ENCODE results near the gene CASP7. TPM values are rescaled to one million over a fixed set of nuclear protein-coding genes. Genes with fewer than 3 reads are reported as not detected.

The CASP7 gene
- total RNA-seq, 2 donors from 2014 or later, result 14.4 to 15.6 TPM

DNA sequence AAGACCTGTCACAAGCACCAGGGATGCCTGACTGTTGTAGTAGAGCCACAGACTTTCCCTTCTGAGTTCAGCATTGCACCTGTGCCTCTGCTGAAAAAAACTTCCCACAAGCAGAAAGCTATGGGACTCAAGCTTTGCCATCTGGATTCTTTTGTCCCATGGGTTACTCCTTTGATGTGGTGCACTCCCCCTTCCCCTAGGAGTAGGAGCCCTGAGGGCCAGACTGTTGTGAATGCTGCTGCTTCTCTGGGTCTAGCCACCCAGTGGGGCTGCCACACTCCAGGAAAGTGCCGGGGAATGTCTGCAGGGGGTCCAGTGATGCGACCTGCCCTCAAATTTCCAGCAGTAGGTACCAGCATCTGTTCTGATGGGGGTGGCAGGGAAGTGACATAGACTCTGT is 11.7 kb downstream of the CASP7 start:
- Histone ChIP-seq H3K4me1 (ENCODE audit: control insufficient read depth, insufficient read depth, low read length) (no peaks in the 10 kb centered on the region), H3K4me3 (ENCODE audit: low read length) (no peak overlapping the region), H3K27me3 (ENCODE audit: control insufficient read depth, insufficient read depth, low read length, poor library complexity, severe bottlenecking) (no peaks in the 10 kb centered on the region), H3K9me3 (ENCODE audit: control insufficient read depth, low read length) (peaks cover 31% of the 10 kb centered on the region), H3K27ac (ENCODE audit: low read depth, low read length) (no peak overlapping the region), H3K9ac (ENCODE audit: extremely low read depth, low read length, poor library complexity, severe bottlenecking) (no peak overlapping the region), H3K36me3 (ENCODE audit: control insufficient read depth, insufficient read depth, low read length) (peaks cover 20% of the 10 kb centered on the region)
- 67% methylated on average over 2 of the region's 2 CpGs; no CpG with 5 or more reads in 1 of the 2 experiments for WGBS, 2 experiments (ENCODE audit: insufficient coverage in 1 of 2, insufficient read length in 1 of 2)
- Mint-ChIP-seq H3K36me3 (ENCODE audit: low read depth) (peaks cover 37% of the 10 kb centered on the region), H3K27me3 (ENCODE audit: insufficient read depth) (peaks cover 2% of the 10 kb centered on the region), H3K27ac (no peak overlapping the region), H3K4me1 (peaks cover 14% of the 10 kb centered on the region), H3K9me3 (peaks cover 34% of the 10 kb centered on the region), H3K4me3 (no peak overlapping the region)
- TF ChIP-seq, protein P1, sequence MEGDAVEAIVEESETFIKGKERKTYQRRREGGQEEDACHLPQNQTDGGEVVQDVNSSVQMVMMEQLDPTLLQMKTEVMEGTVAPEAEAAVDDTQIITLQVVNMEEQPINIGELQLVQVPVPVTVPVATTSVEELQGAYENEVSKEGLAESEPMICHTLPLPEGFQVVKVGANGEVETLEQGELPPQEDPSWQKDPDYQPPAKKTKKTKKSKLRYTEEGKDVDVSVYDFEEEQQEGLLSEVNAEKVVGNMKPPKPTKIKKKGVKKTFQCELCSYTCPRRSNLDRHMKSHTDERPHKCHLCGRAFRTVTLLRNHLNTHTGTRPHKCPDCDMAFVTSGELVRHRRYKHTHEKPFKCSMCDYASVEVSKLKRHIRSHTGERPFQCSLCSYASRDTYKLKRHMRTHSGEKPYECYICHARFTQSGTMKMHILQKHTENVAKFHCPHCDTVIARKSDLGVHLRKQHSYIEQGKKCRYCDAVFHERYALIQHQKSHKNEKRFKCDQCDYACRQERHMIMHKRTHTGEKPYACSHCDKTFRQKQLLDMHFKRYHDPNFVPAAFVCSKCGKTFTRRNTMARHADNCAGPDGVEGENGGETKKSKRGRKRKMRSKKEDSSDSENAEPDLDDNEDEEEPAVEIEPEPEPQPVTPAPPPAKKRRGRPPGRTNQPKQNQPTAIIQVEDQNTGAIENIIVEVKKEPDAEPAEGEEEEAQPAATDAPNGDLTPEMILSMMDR (conservative IDR thresholded peaks at IDR 0.05), result no peak
- DNase-seq, result no peak

DNA sequence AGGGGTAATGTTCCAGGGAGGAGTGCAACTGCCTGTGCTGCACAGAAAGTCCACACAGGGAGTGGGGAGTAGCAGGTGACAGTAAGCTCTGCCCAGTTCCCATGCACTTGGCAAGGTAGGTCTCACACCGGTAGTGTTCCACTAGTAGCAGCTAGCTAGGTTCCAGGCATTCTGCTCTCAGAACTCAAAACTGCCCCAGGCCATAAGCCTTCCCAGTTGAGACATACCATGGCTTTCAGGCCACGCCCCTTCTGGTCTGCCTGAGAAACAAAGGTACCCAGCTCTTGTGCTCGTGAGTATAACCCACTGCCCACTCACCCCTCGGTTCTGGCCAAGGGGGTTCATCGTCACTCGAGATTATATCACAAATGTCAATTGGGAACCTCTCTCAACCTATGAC is 12.6 kb downstream of the CASP7 start:
- Histone ChIP-seq H3K4me1 (ENCODE audit: control insufficient read depth, insufficient read depth, low read length) (no peaks in the 10 kb centered on the region), H3K36me3 (ENCODE audit: control insufficient read depth, insufficient read depth, low read length) (peaks cover 23% of the 10 kb centered on the region), H3K27ac (ENCODE audit: low read depth, low read length) (no peak overlapping the region), H3K27me3 (ENCODE audit: control insufficient read depth, insufficient read depth, low read length, poor library complexity, severe bottlenecking) (no peaks in the 10 kb centered on the region), H3K9ac (ENCODE audit: extremely low read depth, low read length, poor library complexity, severe bottlenecking) (no peak overlapping the region), H3K9me3 (ENCODE audit: control insufficient read depth, low read length) (peaks cover 25% of the 10 kb centered on the region), H3K4me3 (ENCODE audit: low read length) (no peak overlapping the region)
- H3K4me3 Mint-ChIP-seq, result no peak overlapping the region
- peaks cover 28% of the 10 kb centered on the region for H3K9me3 Mint-ChIP-seq
- DNase-seq, result no peak
- no peak overlapping the region for H3K27ac Mint-ChIP-seq
- H3K4me1 Mint-ChIP-seq, result peaks cover 14% of the 10 kb centered on the region
- TF ChIP-seq, protein P1 (conservative IDR thresholded peaks at IDR 0.05), result no peak
- peaks cover 41% of the 10 kb centered on the region for H3K36me3 Mint-ChIP-seq (ENCODE audit: low read depth)
- WGBS, 2 experiments (ENCODE audit: insufficient coverage in 1 of 2, insufficient read length in 1 of 2), result 87% methylated on average over 5 to 6 of the region's 6 CpGs
- H3K27me3 Mint-ChIP-seq (ENCODE audit: insufficient read depth), result peaks cover 2% of the 10 kb centered on the region

DNA sequence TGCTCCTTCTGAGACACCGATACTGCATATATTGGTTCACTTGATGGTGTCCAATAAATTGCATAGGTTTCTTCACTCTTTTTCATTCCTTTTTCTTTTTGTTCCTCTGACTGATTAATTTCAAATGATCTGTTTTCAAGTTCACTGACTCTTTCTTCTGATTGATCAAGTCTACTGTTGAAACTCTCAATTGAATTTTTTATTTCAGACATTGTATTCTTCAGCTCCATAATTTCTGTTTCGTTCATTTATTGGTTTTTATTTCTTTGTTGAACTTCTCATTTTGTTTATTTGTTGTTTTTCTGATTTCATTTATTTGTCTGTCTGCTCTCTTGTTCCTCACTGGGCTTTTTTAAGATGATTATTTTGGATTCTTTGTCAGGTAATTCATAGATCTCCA is 13.6 kb downstream of the CASP7 start:
- Histone ChIP-seq H3K36me3 (ENCODE audit: control insufficient read depth, insufficient read depth, low read length) (peaks cover 34% of the 10 kb centered on the region), H3K27me3 (ENCODE audit: control insufficient read depth, insufficient read depth, low read length, poor library complexity, severe bottlenecking) (no peaks in the 10 kb centered on the region), H3K4me3 (ENCODE audit: low read length) (no peak overlapping the region), H3K9ac (ENCODE audit: extremely low read depth, low read length, poor library complexity, severe bottlenecking) (no peak overlapping the region), H3K27ac (ENCODE audit: low read depth, low read length) (no peak overlapping the region), H3K9me3 (ENCODE audit: control insufficient read depth, low read length) (peaks cover 22% of the 10 kb centered on the region), H3K4me1 (ENCODE audit: control insufficient read depth, insufficient read depth, low read length) (no peaks in the 10 kb centered on the region)
- no peak overlapping the region for H3K4me3 Mint-ChIP-seq
- TF ChIP-seq, protein P1 (conservative IDR thresholded peaks at IDR 0.05), result no peak
- 96% methylated on average over 2 of the region's 2 CpGs; no CpG with 5 or more reads in 1 of the 2 experiments for WGBS, 2 experiments (ENCODE audit: insufficient coverage in 1 of 2, insufficient read length in 1 of 2)
- H3K9me3 Mint-ChIP-seq, result peaks cover 20% of the 10 kb centered on the region
- DNase-seq, result no peak
- peaks cover 44% of the 10 kb centered on the region for H3K36me3 Mint-ChIP-seq (ENCODE audit: low read depth)
- H3K27me3 Mint-ChIP-seq (ENCODE audit: insufficient read depth), result peaks cover 2% of the 10 kb centered on the region
- no peak overlapping the region for H3K27ac Mint-ChIP-seq
- H3K4me1 Mint-ChIP-seq, result peaks cover 14% of the 10 kb centered on the region

All from endodermal cell (in vitro differentiated cells).